IMR-90 (cell line): ENCODE results near the gene HMG20A. TPM values are rescaled to one million over a fixed set of nuclear protein-coding genes. Genes with fewer than 3 reads are reported as not detected.

Experiments used
- ATAC-seq: fragments of 200-7000 bp; cut with Tn5 transposase; 2 replicates; pipeline ENCODE4 v1.9.1; 2020; ENCODE audit warnings: low read depth, mild to moderate bottlenecking, moderate library complexity
- BruUV-seq: library from RNA; stranded (reverse); fragments of 400-500 nt; replicated peaks from 2 replicates; lab custom pipeline; 2021; lab: Mats Ljungman, UMichigan
- CTCF ChIA-PET: fragments of 300-600 bp; formaldehyde crosslinking; extraction: SDS; loops from one replicate; lab custom pipeline; 2021; ENCODE audit warnings: antibody characterized with exemption; lab: Yijun Ruan, JAX
- POLR2A ChIA-PET: fragments of 300-600 bp; sonication (Branson Sonifier 250); formaldehyde crosslinking; loops from one replicate; lab custom pipeline; 2022; ENCODE audit warnings: antibody characterized with exemption; ENCODE audit not compliant: unreplicated experiment; lab: Charles Lee
- DNase-seq: peaks from one replicate; pipeline ENCODE4 v3.0.0; 2013
- H2AFZ ChIP-seq: replicated peaks from 2 replicates; pipeline ENCODE3; 2013; ENCODE audit warnings: low read length, mild to moderate bottlenecking; ENCODE audit not compliant: poor library complexity
- H2AK5ac ChIP-seq: 2 replicates; pipeline ENCODE4 v1.6.1; 2013; ENCODE audit warnings: low read depth, low read length, inconsistent platforms
- H2AK9ac ChIP-seq: replicated peaks from 2 replicates; pipeline ENCODE3; 2013; ENCODE audit warnings: mild to moderate bottlenecking, low read depth, low read length, moderate library complexity; ENCODE audit not compliant: poor library complexity
- H2BK120ac ChIP-seq: 2 replicates; pipeline ENCODE4 v1.6.1; 2013; ENCODE audit warnings: low read depth, low read length, inconsistent platforms
- H2BK15ac ChIP-seq: 3 replicates; pipeline ENCODE4 v1.6.1; 2013; ENCODE audit warnings: low read depth, low read length, inconsistent platforms
- H2BK20ac ChIP-seq: 2 replicates; pipeline ENCODE4 v1.6.1; 2013; ENCODE audit warnings: low read depth, mild to moderate bottlenecking, inconsistent platforms, low read length, moderate library complexity
- H2BK5ac ChIP-seq: 2 replicates; pipeline ENCODE4 v1.6.1; 2013; ENCODE audit warnings: mild to moderate bottlenecking, low read depth, low read length, inconsistent platforms; ENCODE audit not compliant: poor library complexity, severe bottlenecking
- H3K14ac ChIP-seq: replicated peaks from 2 replicates; pipeline ENCODE4 v1.6.1; 2013; ENCODE audit warnings: low read depth, low read length, inconsistent platforms
- H3K18ac ChIP-seq: 2 replicates; pipeline ENCODE4 v1.6.1; 2013; ENCODE audit warnings: low read depth, low read length, control low read depth
- H3K23ac ChIP-seq: 2 replicates; pipeline ENCODE4 v1.6.1; 2013; ENCODE audit warnings: low read depth, low read length, inconsistent platforms
- H3K27ac ChIP-seq: 2 replicates; pipeline ENCODE4 v1.5.1; 2013; ENCODE audit warnings: mild to moderate bottlenecking, control low read depth, low read length; ENCODE audit not compliant: insufficient read depth
- H3K27me3 ChIP-seq: 2 replicates; pipeline ENCODE4 v1.6.1; 2013; ENCODE audit warnings: low read length; ENCODE audit not compliant: control insufficient read depth, insufficient read depth
- H3K36me3 ChIP-seq: 2 replicates; pipeline ENCODE4 v1.6.1; 2013; ENCODE audit warnings: low read length, mixed read lengths; ENCODE audit not compliant: control insufficient read depth, insufficient read depth
- H3K4ac ChIP-seq: 2 replicates; pipeline ENCODE4 v1.6.1; 2013; ENCODE audit warnings: low read depth, low read length, inconsistent platforms
- H3K4me1 ChIP-seq: 2 replicates; pipeline ENCODE4 v1.6.1; 2013; ENCODE audit warnings: low read length, mixed read lengths; ENCODE audit not compliant: control insufficient read depth, insufficient read depth
- H3K4me2 ChIP-seq: 2 replicates; pipeline ENCODE4 v1.6.1; 2013; ENCODE audit warnings: low read depth, mild to moderate bottlenecking, control low read depth, low read length, moderate library complexity
- H3K4me3 ChIP-seq: 2 replicates; pipeline ENCODE4 v1.5.1; 2013; ENCODE audit warnings: low read depth, mild to moderate bottlenecking, control low read depth, low read length, moderate library complexity; ENCODE audit not compliant: insufficient read depth
- H3K56ac ChIP-seq: 2 replicates; pipeline ENCODE4 v1.6.1; 2013; ENCODE audit warnings: low read length, inconsistent platforms; ENCODE audit not compliant: insufficient read depth; ENCODE audit errors: extremely low read depth
- H3K79me1 ChIP-seq, 2 experiments: 2 replicates each; pipeline ENCODE4 v1.6.1; 2013; ENCODE audit warnings: low read length in 2 of 2, inconsistent platforms in 1 of 2, low read depth in 1 of 2
- H3K9ac ChIP-seq: 2 replicates; pipeline ENCODE4 v1.6.1; 2013; ENCODE audit warnings: low read depth, low read length, control low read depth
- H3K9me1 ChIP-seq: 2 replicates; pipeline ENCODE4 v1.6.1; 2013; ENCODE audit warnings: low read length, inconsistent platforms; ENCODE audit not compliant: insufficient read depth
- H3K9me3 ChIP-seq: 2 replicates; pipeline ENCODE4 v1.6.1; 2013; ENCODE audit warnings: low read length; ENCODE audit not compliant: control insufficient read depth, insufficient read depth
- H4K20me1 ChIP-seq: 2 replicates; pipeline ENCODE4 v1.6.1; 2013; ENCODE audit warnings: low read length, inconsistent platforms; ENCODE audit not compliant: insufficient read depth
- H4K5ac ChIP-seq: 2 replicates; pipeline ENCODE4 v1.6.1; 2013; ENCODE audit warnings: mild to moderate bottlenecking, low read depth, low read length, control low read depth
- H4K8ac ChIP-seq, 2 experiments: 2 replicates each; pipeline ENCODE4 v1.6.1; 2013; ENCODE audit warnings: low read depth in 2 of 2, low read length in 2 of 2, control low read depth in 1 of 2, inconsistent platforms in 1 of 2
- H4K91ac ChIP-seq: 2 replicates; pipeline ENCODE4 v1.6.1; 2013; ENCODE audit warnings: low read depth, low read length, inconsistent platforms; ENCODE audit not compliant: insufficient read depth
- CTCF ChIP-seq: conservative IDR thresholded peaks from 2 replicates; pipeline ENCODE4 v1.5.1; 2012; ENCODE audit warnings: mild to moderate bottlenecking, low read depth, low read length, improper control_type of control experiment
- WGBS, 2 experiments: methylation state at CpG; one replicate each; pipeline versions ENCODE4 v1.1.5 to v1.1.7; 2013; ENCODE audit warnings: missing lambda C conversion rate in 2 of 2; ENCODE audit not compliant: insufficient read length in 1 of 2; ENCODE audit errors: extremely low coverage in 2 of 2; 5-methylcytosine and 5-hydroxymethylcytosine counted together
- dilution Hi-C: fragments of 300-500 bp; cut with HindIII; formaldehyde crosslinking; loops from one replicate; pipeline ENCODE4 v1.14.3; 2018; ENCODE audit warnings: low sequenced_read_pairs; ENCODE audit not compliant: unreplicated experiment
- in situ Hi-C: fragments of 300-500 bp; cut with MboI; formaldehyde crosslinking; loops from 3 replicates; pipeline ENCODE4 v1.14.3; 2019; ENCODE audit warnings: low sequenced_read_pairs, inconsistent platforms, mixed read lengths
- intact Hi-C: fragments of 100-400 bp; cut with micrococcal nuclease; formaldehyde crosslinking; loops from 2 replicates; pipeline ENCODE4 v1.10.0; 2022
- polyA plus RNA-seq, 3 experiments: library from polyadenylated mRNA; depleted of rRNA; stranded (reverse); fragments of >200 nt; gene quantifications; 2 replicates each; pipeline ENCODE4 v1.2.3, GENCODE V29; 2012; ENCODE audit warnings: low replicate concordance in 1 of 3
- total RNA-seq: library from RNA; depleted of rRNA; stranded (reverse); fragments of >200 nt; gene quantifications from 2 replicates; pipeline ENCODE4 v1.2.3, GENCODE V29; 2012

Gene HMG20A
- total and polyA plus RNA-seq, 2 of the 4 experiments (the other 2 are of a cell fraction) = 22.3 to 25.3 TPM

GRCh38 chr15:77528290-77528967 lies 107.7 kb downstream of the HMG20A start:
- peak overlapping the region; percentile 96; the same call in 1 of the 2 replicates for H2AK5ac ChIP-seq
- H3K56ac ChIP-seq = no peak overlapping the region
- H3K4me1 ChIP-seq = peaks cover 17% of the 10 kb centered on the region
- 76% methylated on average over 3 of the region's 12 CpGs; no CpG with 5 or more reads in 1 of the 2 experiments for WGBS, 2 experiments
- H4K91ac ChIP-seq = peak overlapping the region; percentile 6; the same call in 1 of the 2 replicates
- no peak overlapping the region for H3K27ac ChIP-seq
- H2BK120ac ChIP-seq = peak overlapping the region; percentile 92; the same call in 1 of the 2 replicates
- no peaks in the 10 kb centered on the region for H4K20me1 ChIP-seq
- H3K9me3 ChIP-seq = no peaks in the 10 kb centered on the region
- H2BK20ac ChIP-seq = peak overlapping the region; percentile 84
- POLR2A ChIA-PET = interaction anchor here (0.6 kb wide), 1 partner anchor 426 kb away, joined by 3 read pairs; no protein-coding TSS in a partner anchor
- peak overlapping the region; percentile 57; the same call in 1 of the 2 replicates for H4K5ac ChIP-seq
- H3K27me3 ChIP-seq = peaks cover 14% of the 10 kb centered on the region
- DNase-seq (no peak), ATAC-seq (no peak)
- H3K18ac ChIP-seq = peak overlapping the region; percentile 31; the same call in 1 of the 2 replicates
- no peak overlapping the region for H3K4me3 ChIP-seq
- no peak overlapping the region for H3K9ac ChIP-seq
- no peak overlapping the region for H2AFZ ChIP-seq
- H3K36me3 ChIP-seq = no peaks in the 10 kb centered on the region
- dilution Hi-C loops (no loop called here), intact Hi-C loops (no loop called here), in situ Hi-C loops (no loop called here)
- no peak for TF ChIP-seq CTCF
- H2AK9ac ChIP-seq = no peak overlapping the region
- H3K4ac ChIP-seq = peak overlapping the region; percentile 82
- no peak overlapping the region for H4K8ac ChIP-seq
- peak overlapping the region; percentile 83; the same call in 2 of the 3 replicates for H2BK15ac ChIP-seq
- H3K14ac ChIP-seq = no peak overlapping the region; the same call in 1 of the 2 replicates
- BruUV-seq = no TSS peak
- H3K9me1 ChIP-seq = peaks cover 16% of the 10 kb centered on the region
- no peak overlapping the region for H3K4me2 ChIP-seq
- H3K23ac ChIP-seq = no peak overlapping the region; the same call in 1 of the 2 replicates
- CTCF ChIA-PET = no interaction called here
- no peak overlapping the region for H2BK5ac ChIP-seq
- H3K79me1 ChIP-seq = no peaks in the 10 kb centered on the region; a peak in 1 of 4 replicates
